GM12878 (cell line): ENCODE data around the gene MEAK7. TPM values are rescaled to one million over a fixed set of nuclear protein-coding genes. Genes with fewer than 3 reads are reported as not detected.

Experiments used
- CEBPB ChIP-seq, 2 experiments: fragments of 150-350 bp in 1 of 2; IDR thresholded peaks; 2 replicates each; pipeline ENCODE4 v1.6.1; 2012 to 2014; ENCODE audit warnings: low read depth in 2 of 2, low read length in 2 of 2, borderline replicate concordance in 1 of 2, inconsistent platforms in 1 of 2
- CHD4 ChIP-seq: fragments of 200-600 bp; sonication (generic); IDR thresholded peaks from 2 replicates; pipeline ENCODE4 v1.6.1; 2016; ENCODE audit warnings: mild to moderate bottlenecking
- EP300 ChIP-seq, 2 experiments: fragments of 150-350 bp in 1 of 2; IDR thresholded peaks; 2 replicates each; pipeline ENCODE4 v1.6.1; 2011 to 2012; ENCODE audit warnings: low read depth in 2 of 2, low read length in 2 of 2, borderline replicate concordance in 1 of 2, improper control_type of control experiment in 1 of 2, inconsistent platforms in 1 of 2; ENCODE audit not compliant: control insufficient read depth in 1 of 2
- GATAD2B ChIP-seq: fragments of 450-650 bp; conservative IDR thresholded peaks from 2 replicates; pipeline ENCODE4 v1.6.1; 2017; ENCODE audit warnings: low read depth, mild to moderate bottlenecking, moderate library complexity
- HDGF ChIP-seq: fragments of 450-650 bp; IDR thresholded peaks from 2 replicates; pipeline ENCODE4 v1.6.1; 2016; ENCODE audit warnings: antibody characterized with exemption
- MYB ChIP-seq: fragments of 150-350 bp; IDR thresholded peaks from 2 replicates; pipeline ENCODE4 v1.6.1; 2014; ENCODE audit warnings: mild to moderate bottlenecking, low read depth, low read length, borderline replicate concordance
- POLR2AphosphoS5 ChIP-seq: IDR thresholded peaks from 2 replicates; pipeline ENCODE4 v1.6.1; 2011; ENCODE audit warnings: mild to moderate bottlenecking, low read length, inconsistent platforms
- REST ChIP-seq: IDR thresholded peaks from 2 replicates; pipeline ENCODE4 v1.6.1; 2012; ENCODE audit warnings: mild to moderate bottlenecking, low read depth, low read length
- polyA plus RNA-seq, 11 experiments: library from polyadenylated mRNA; depleted of rRNA in 4 of 11; unstranded in 6 of 11; stranded (reverse) in 5 of 11; fragments of >200 nt; fragmentation: Nextera tagmentation in 4 of 11; fragmentation: Illumina TruSeq in 1 of 11; extraction: Ambion mirVana in 4 of 11; extraction: Trizol in 1 of 11; gene quantifications; 1 replicate in 1 of 11; 2 replicates in 10 of 11; pipeline versions ENCODE4 v1.2.1 to v1.2.3, GENCODE V29; 2011 to 2016; ENCODE audit warnings: inconsistent platforms in 2 of 11, missing spikeins in 2 of 11, low read depth in 1 of 11
- total RNA-seq, 4 experiments: library from RNA; depleted of rRNA in 3 of 4; stranded (reverse); fragments of >200 nt in 3 of 4; fragmentation: Illumina TruSeq in 1 of 4; extraction: Trizol in 1 of 4; gene quantifications; 2 replicates each; pipeline versions ENCODE4 v1.2.1 to v1.2.3, GENCODE V29; 2013 to 2021
- TF ChIP-seq, protein P1 (sequence below): fragments of 150-350 bp; IDR thresholded peaks from 2 replicates; pipeline ENCODE4 v1.6.1; 2014; ENCODE audit warnings: mild to moderate bottlenecking, low read depth, low read length

Gene MEAK7
- total and polyA plus RNA-seq, 10 of the 15 experiments (the other 5 are each of a cell fraction or from before 2014, with no cell fraction given), result 1.4 to 11.9 (median 6.4) TPM

DNA sequence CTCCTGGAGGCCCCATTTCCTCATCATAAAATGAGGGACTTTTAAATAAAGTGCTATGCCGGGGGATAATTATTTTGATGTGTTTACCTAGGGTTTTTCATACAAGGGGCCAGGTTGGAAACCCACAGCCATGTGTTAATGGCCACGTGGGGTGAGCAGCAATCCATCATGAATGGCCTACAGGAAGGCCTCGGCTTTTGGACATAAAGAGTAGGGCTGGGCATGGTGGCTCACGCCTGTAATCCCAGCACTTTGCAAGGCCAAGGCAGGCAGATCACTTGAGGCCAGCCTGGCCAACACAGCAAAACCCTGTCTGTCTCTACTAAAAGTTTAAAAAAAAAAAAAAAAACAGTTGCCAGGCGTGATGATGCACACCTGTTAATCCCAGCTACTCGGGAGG, 40.3 kb downstream of the MEAK7 start (continued):
- no peak for TF ChIP-seq CHD4
- no peak for TF ChIP-seq HDGF
- no peak for TF ChIP-seq MYB
- no peak for TF ChIP-seq CEBPB (IDR thresholded peaks at IDR 0.05; ENCODE audit: borderline replicate concordance in 1 of 2, low read depth in 2 of 2, low read length in 2 of 2)
- no peak for TF ChIP-seq EP300 (IDR thresholded peaks at IDR 0.05; ENCODE audit: borderline replicate concordance in 1 of 2, control insufficient read depth in 1 of 2, low read depth in 2 of 2, low read length in 2 of 2)
- TF ChIP-seq, protein P1, sequence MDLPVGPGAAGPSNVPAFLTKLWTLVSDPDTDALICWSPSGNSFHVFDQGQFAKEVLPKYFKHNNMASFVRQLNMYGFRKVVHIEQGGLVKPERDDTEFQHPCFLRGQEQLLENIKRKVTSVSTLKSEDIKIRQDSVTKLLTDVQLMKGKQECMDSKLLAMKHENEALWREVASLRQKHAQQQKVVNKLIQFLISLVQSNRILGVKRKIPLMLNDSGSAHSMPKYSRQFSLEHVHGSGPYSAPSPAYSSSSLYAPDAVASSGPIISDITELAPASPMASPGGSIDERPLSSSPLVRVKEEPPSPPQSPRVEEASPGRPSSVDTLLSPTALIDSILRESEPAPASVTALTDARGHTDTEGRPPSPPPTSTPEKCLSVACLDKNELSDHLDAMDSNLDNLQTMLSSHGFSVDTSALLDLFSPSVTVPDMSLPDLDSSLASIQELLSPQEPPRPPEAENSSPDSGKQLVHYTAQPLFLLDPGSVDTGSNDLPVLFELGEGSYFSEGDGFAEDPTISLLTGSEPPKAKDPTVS, result no peak
- TF ChIP-seq POLR2AphosphoS5, result no peak
- TF ChIP-seq REST, result no peak
- no peak for TF ChIP-seq GATAD2B
